A549 (cell line): ENCODE results near the gene NSG2. TPM values are rescaled to one million over a fixed set of nuclear protein-coding genes. Genes with fewer than 3 reads are reported as not detected.

ENCODE experiments used
- ATAC-seq, 2 experiments: fragments of 200-7000 bp in 1 of 2; fragments of >200 bp in 1 of 2; cut with Nextera tagmentation in 1 of 2; cut with Tn5 transposase in 1 of 2; 3 replicates each; pipeline versions ENCODE4 v1.8.0 to v1.9.1; 2018 to 2020; ENCODE audit warnings: mild to moderate bottlenecking in 1 of 2, moderate library complexity in 1 of 2
- CTCF ChIA-PET: fragments of 300-600 bp; sonication (Branson Sonifier 250); formaldehyde crosslinking; extraction: SDS; loops from one replicate; lab custom pipeline; 2021; ENCODE audit warnings: antibody characterized with exemption, inconsistent platforms; lab: Yijun Ruan, JAX
- POLR2A ChIA-PET: fragments of 350-600 bp; formaldehyde crosslinking; extraction: SDS; loops from one replicate; lab custom pipeline; 2021; ENCODE audit warnings: antibody characterized with exemption, inconsistent platforms; lab: Yijun Ruan, JAX
- DNase-seq, 2 experiments: peaks; one replicate each; pipeline versions ENCODE4 v3.0.0 to v3.0.0-alpha.2; 2011 to 2016; ENCODE audit warnings: low read depth in 1 of 2, low spot score in 1 of 2
- FAIRE-seq: peaks from 2 replicates; lab custom pipeline; 2011; peaks lifted over from hg19 to GRCh38; lab: Jason Lieb, UNC
- H3K27ac ChIP-seq, 2 experiments: fragments of >200 bp; sonication (Bioruptor Twin); formaldehyde crosslinking; 3 replicates each; pipeline ENCODE4 v1.5.1; 2016 to 2017
- H3K4me1 ChIP-seq: fragments of >200 bp; sonication (Bioruptor Twin); formaldehyde crosslinking; 3 replicates; pipeline ENCODE4 v1.6.1; 2016
- H3K4me2 ChIP-seq: fragments of >200 bp; sonication (Bioruptor Twin); formaldehyde crosslinking; 3 replicates; pipeline ENCODE4 v1.6.1; 2016
- H3K4me3 ChIP-seq: fragments of >200 bp; sonication (Bioruptor Twin); formaldehyde crosslinking; 3 replicates; pipeline ENCODE4 v1.5.1; 2016
- H3K9me3 ChIP-seq: fragments of >200 bp; sonication (Bioruptor Twin); formaldehyde crosslinking; 3 replicates; pipeline ENCODE4 v1.6.1; 2016
- CBX8 ChIP-seq: fragments of 200-600 bp; sonication (generic); IDR thresholded peaks from 2 replicates; pipeline ENCODE4 v1.6.1; 2016
- CTCF ChIP-seq: fragments of >200 bp; sonication (Bioruptor Twin); formaldehyde crosslinking; IDR thresholded peaks from 3 replicates; pipeline ENCODE4 v1.5.1; 2016
- EHMT2 ChIP-seq: fragments of 200-600 bp; sonication (generic); IDR thresholded peaks from 2 replicates; pipeline ENCODE4 v1.6.1; 2016; ENCODE audit warnings: antibody characterized with exemption, low read depth, mild to moderate bottlenecking, moderate library complexity
- EP300 ChIP-seq, 2 experiments: fragments of >200 bp; sonication (Bioruptor Twin); formaldehyde crosslinking; IDR thresholded peaks; 2 replicates in 1 of 2; 3 replicates in 1 of 2; pipeline ENCODE4 v1.6.1; 2016 to 2017
- FOXS1 ChIP-seq: fragments of 250-450 bp; sonication (Bioruptor Pico); IDR thresholded peaks from 2 replicates; pipeline ENCODE4 v1.5.0; 2020; ENCODE audit warnings: mild to moderate bottlenecking, moderate library complexity
- HEYL ChIP-seq: fragments of 250-450 bp; sonication (Bioruptor Pico); IDR thresholded peaks from 2 replicates; pipeline ENCODE4 v1.8.0; 2021; ENCODE audit warnings: mild to moderate bottlenecking, moderate library complexity
- HMGXB4 ChIP-seq: fragments of 250-450 bp; sonication (Bioruptor Pico); IDR thresholded peaks from 2 replicates; pipeline ENCODE4 v1.5.0; 2021; ENCODE audit warnings: mild to moderate bottlenecking, moderate library complexity, borderline replicate concordance
- HOXB13 ChIP-seq: fragments of 250-450 bp; sonication (Bioruptor Pico); IDR thresholded peaks from 2 replicates; pipeline ENCODE4 v1.5.0; 2020; ENCODE audit warnings: low read depth, mild to moderate bottlenecking, moderate library complexity
- HOXB5 ChIP-seq: fragments of 250-450 bp; sonication (Bioruptor Pico); IDR thresholded peaks from 2 replicates; pipeline ENCODE4 v1.5.0; 2020; ENCODE audit warnings: mild to moderate bottlenecking, moderate library complexity
- PBX3 ChIP-seq: IDR thresholded peaks from 2 replicates; pipeline ENCODE4 v1.6.1; 2012
- RAD21 ChIP-seq, 2 experiments: fragments of >200 bp in 1 of 2; sonication (Bioruptor Twin) in 1 of 2; formaldehyde crosslinking in 1 of 2; IDR thresholded peaks in 1 of 2; conservative IDR thresholded peaks in 1 of 2; 2 replicates in 1 of 2; 3 replicates in 1 of 2; pipeline ENCODE4 v1.6.1; 2012 to 2018; ENCODE audit warnings: inconsistent platforms in 1 of 2
- RARB ChIP-seq: fragments of 250-450 bp; sonication (Bioruptor Pico); IDR thresholded peaks from 2 replicates; pipeline ENCODE4 v1.8.0; 2021; ENCODE audit warnings: mild to moderate bottlenecking, moderate library complexity
- REST ChIP-seq: fragments of 200-600 bp; sonication (generic); IDR thresholded peaks from 2 replicates; pipeline ENCODE4 v1.6.1; 2016; ENCODE audit warnings: antibody characterized with exemption, mild to moderate bottlenecking, moderate library complexity
- SMC3 ChIP-seq: fragments of >200 bp; sonication (Bioruptor Twin); formaldehyde crosslinking; IDR thresholded peaks from 3 replicates; pipeline ENCODE4 v1.6.1; 2018; ENCODE audit warnings: inconsistent platforms
- ZC3H11A ChIP-seq: fragments of 450-650 bp; IDR thresholded peaks from 2 replicates; pipeline ENCODE4 v1.6.1; 2014; ENCODE audit warnings: antibody characterized with exemption, mild to moderate bottlenecking
- ZNF302 ChIP-seq: fragments of 250-450 bp; sonication (Bioruptor Pico); IDR thresholded peaks from 2 replicates; pipeline ENCODE4 v1.9.0; 2021; ENCODE audit warnings: inconsistent platforms, mild to moderate bottlenecking, moderate library complexity
- WGBS: methylation state at CpG from one replicate; pipeline ENCODE4 v1.1.6; 2017; ENCODE audit errors: missing lambda C conversion rate; 5-methylcytosine and 5-hydroxymethylcytosine counted together
- polyA minus RNA-seq: library from RNA; depleted of rRNA, polyadenylated mRNA; stranded (reverse); fragments of >200 nt; gene quantifications from 2 replicates; pipeline ENCODE4 v1.2.3, GENCODE V29; 2011; rRNA and poly(A)+ RNA removed
- polyA plus RNA-seq, 4 experiments: library from polyadenylated mRNA; depleted of rRNA in 3 of 4; stranded (reverse); fragments of >200 nt; fragmentation: RNase III in 1 of 4; extraction: RNeasy Plus Mini Kit Qiagen cat#74134 plus additional on column Dnase treatment in 1 of 4; gene quantifications; 2 replicates in 3 of 4; 3 replicates in 1 of 4; pipeline ENCODE4 v1.2.3, GENCODE V29; 2011 to 2017

The NSG2 gene
- polyA plus RNA-seq (2011; rRNA removed) (0.05 and 0.06 TPM in 2 replicates), polyA plus RNA-seq (2017; fragmentation: RNase III; extraction: RNeasy Plus Mini Kit Qiagen cat#74134 plus additional on column Dnase treatment) (0.04 TPM in 1 of 3 replicates, not detected in the others), polyA minus RNA-seq (0.12 TPM in 1 of 2 replicates, not detected in the other)
- 0.03 TPM in 1 of 2 replicates, not detected in the other for polyA plus RNA-seq (2012; cell fraction: cytosol; rRNA removed)
- 0.14 and 0.18 TPM in 2 replicates for polyA plus RNA-seq (2012; cell fraction: nucleus; rRNA removed)

- H3K4me2 ChIP-seq = no peak within 1 kb of the TSS
- peak; percentile 90 for TF ChIP-seq SMC3
- TF ChIP-seq HOXB5 (CRISPR knock-in tag) = peak; percentile 58; the same call in 1 of the 2 replicates
- TF ChIP-seq EHMT2 = peak; percentile 68
- peak; percentile 92 for TF ChIP-seq RAD21 (conservative IDR thresholded peaks at IDR 0.05 in 1 of 2, IDR thresholded peaks at IDR 0.05 in 1 of 2)
- TF ChIP-seq HEYL (CRISPR knock-in tag) = no peak
- TF ChIP-seq PBX3 = no peak
- peak; percentile 95 for TF ChIP-seq REST
- TF ChIP-seq CTCF = peak; percentile 81
- 4% methylated on average over 16 of the region's 17 CpGs for WGBS
- no peak within 1 kb of the TSS for H3K27ac ChIP-seq
- no peak within 1 kb of the TSS for H3K4me3 ChIP-seq
- no peaks in the 10 kb centered on the region for H3K4me1 ChIP-seq
- POLR2A ChIA-PET = interaction anchor here (0.5 to 1.0 kb wide), 3 partner anchors 11 to 266 kb away, joined by 3 to 14 read pairs (median 3); no protein-coding TSS in a partner anchor
- FAIRE-seq = peak; percentile 89
- DNase-seq = peak; percentile 72 to 91
- H3K9me3 ChIP-seq = no peaks in the 10 kb centered on the region
- peak; percentile 99 to 100 for ATAC-seq
- CTCF ChIA-PET = interaction anchor here (0.6 to 7.9 kb wide), 45 partner anchors 8 to 1534 kb away, joined by 3 to 422 read pairs (median 3); no protein-coding TSS in a partner anchor
Measured at GRCh38 chr5:174045470-174046025, at the start of gene NSG2. NSG2 (plus strand) TSS chr5:174045706; CDS start chr5:174046756, 1,050 bp downstream.

GRCh38 chr5:173997331-173997730, 48.2 kb upstream of the NSG2 start:
- ATAC-seq = peak in 1 of 2 experiments; percentile 56; a peak in 3 of 6 replicates

More at GRCh38 chr5:173997331-173997730, 48.2 kb upstream of the NSG2 start:
- no peak for DNase-seq
- TF ChIP-seq HMGXB4 (CRISPR knock-in tag) (no peak), CBX8 (no peak), EP300 (IDR thresholded peaks at IDR 0.05) (no peak), REST (no peak), FOXS1 (CRISPR knock-in tag) (no peak), ZC3H11A (no peak), CTCF (no peak), RARB (no peak), HOXB13 (CRISPR knock-in tag) (no peak), ZNF302 (CRISPR knock-in tag) (no peak)
- FAIRE-seq = no peak
- WGBS = 23% methylated on average over 4 of the region's 4 CpGs
- ChIA-PET CTCF (interaction anchor here (4.1 kb wide), 1 partner anchor 24 kb away, joined by 18 read pairs; no protein-coding TSS in a partner anchor), POLR2A (no interaction called here)
- Histone ChIP-seq H3K4me3 (no peak overlapping the region), H3K4me1 (0 out of 3 replicates have a peak, but pooled peaks cover 3% of the 10 kb centered on the region), H3K4me2 (no peak overlapping the region), H3K27ac (no peak overlapping the region), H3K9me3 (no peaks in the 10 kb centered on the region)
